ENCODE measurements around the gene FAM13A. TPM values are rescaled to one million over a fixed set of nuclear protein-coding genes. Genes with fewer than 3 reads are reported as not detected.
A peak's percentile ranks its signal among the peaks of the same experiment; 100 is the strongest.
"Not testable (repeated sequence)": the region's sequence is repeated elsewhere in the genome, so short reads cannot be mapped to it uniquely, and the experiment has no call there.

Gene FAM13A
- total and polyA plus RNA-seq, 2 experiments from 2014 or later: 19.3 to 44.2 TPM

DNA sequence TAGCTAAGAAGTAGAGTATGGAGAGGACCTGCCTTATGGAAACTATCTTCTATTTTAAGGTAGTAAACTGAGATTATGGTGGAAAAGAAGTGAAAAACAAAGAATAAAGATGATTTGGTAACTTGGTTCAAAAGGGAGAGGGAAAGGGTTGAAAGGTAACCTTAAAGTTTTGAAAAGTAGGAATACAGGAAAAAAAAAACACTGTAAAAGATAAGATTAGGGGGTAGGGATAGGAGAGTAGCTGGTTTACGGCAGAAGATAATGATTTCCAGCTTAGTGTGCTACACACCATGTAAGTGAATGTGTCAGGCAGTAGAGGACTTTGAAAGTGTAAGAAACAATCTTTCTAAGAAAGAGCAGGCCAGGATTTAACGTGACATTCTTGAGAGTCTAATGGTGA lies 35.3 kb downstream of the FAM13A start:
- peak; percentile 16 for DNase-seq (ENCODE audit: low spot score)
- peaks cover 16% of the 10 kb centered on the region for H3K4me1 ChIP-seq (ENCODE audit: insufficient read depth)
- no peak overlapping the region for H3K4me3 ChIP-seq
- peak overlapping the region; percentile 41 for H3K27ac ChIP-seq
- H3K9me3 ChIP-seq (ENCODE audit: low read depth): no peaks in the 10 kb centered on the region
- H3K4me2 ChIP-seq: peak overlapping the region; percentile 32
- no peaks in the 10 kb centered on the region for H3K27me3 ChIP-seq
- H3K9me2 ChIP-seq (replicated peaks; ENCODE audit: insufficient read depth): no peaks in the 10 kb centered on the region
- TF ChIP-seq, protein P1, sequence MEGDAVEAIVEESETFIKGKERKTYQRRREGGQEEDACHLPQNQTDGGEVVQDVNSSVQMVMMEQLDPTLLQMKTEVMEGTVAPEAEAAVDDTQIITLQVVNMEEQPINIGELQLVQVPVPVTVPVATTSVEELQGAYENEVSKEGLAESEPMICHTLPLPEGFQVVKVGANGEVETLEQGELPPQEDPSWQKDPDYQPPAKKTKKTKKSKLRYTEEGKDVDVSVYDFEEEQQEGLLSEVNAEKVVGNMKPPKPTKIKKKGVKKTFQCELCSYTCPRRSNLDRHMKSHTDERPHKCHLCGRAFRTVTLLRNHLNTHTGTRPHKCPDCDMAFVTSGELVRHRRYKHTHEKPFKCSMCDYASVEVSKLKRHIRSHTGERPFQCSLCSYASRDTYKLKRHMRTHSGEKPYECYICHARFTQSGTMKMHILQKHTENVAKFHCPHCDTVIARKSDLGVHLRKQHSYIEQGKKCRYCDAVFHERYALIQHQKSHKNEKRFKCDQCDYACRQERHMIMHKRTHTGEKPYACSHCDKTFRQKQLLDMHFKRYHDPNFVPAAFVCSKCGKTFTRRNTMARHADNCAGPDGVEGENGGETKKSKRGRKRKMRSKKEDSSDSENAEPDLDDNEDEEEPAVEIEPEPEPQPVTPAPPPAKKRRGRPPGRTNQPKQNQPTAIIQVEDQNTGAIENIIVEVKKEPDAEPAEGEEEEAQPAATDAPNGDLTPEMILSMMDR (IDR thresholded peaks at IDR 0.05; ENCODE audit: poor library complexity): no peak
- no peak for TF ChIP-seq EZH2 (IDR thresholded peaks at IDR 0.05; ENCODE audit: borderline replicate concordance)
- TF ChIP-seq EZH2phosphoT487 (IDR thresholded peaks at IDR 0.05; ENCODE audit: low read depth, severe bottlenecking, unreplicated experiment): no peak
- 13% methylated on average over 2 of the region's 2 CpGs for WGBS (ENCODE audit: low lambda C conversion rate, missing lambda C conversion rate)
- no peaks in the 10 kb centered on the region for H3K36me3 ChIP-seq (replicated peaks; ENCODE audit: insufficient read depth, low read depth)
- H2AFZ ChIP-seq: no peak overlapping the region
- H4K20me1 ChIP-seq (ENCODE audit: insufficient read depth, poor library complexity, severe bottlenecking): no peaks in the 10 kb centered on the region
- H3K79me2 ChIP-seq: peaks cover 3% of the 10 kb centered on the region

DNA sequence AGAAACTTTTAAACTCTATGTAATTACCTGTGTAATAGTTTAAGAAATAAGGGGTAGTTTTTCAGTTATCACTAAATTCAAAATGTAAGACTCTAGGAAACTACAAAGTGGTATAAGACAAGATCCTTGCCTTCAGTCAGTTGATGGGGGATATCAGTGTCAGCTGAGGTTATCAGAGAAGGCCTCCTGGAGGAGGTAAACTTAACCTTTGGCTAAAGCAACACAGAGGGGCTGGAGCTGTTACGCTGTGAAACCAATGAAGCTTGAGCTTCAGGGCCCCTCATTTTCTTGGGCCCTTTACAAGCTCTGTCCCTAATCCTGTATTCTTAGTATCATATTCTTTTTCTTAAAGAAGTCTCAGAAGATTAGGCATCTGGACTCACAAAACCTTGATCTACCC lies 35.9 kb downstream of the FAM13A start:
- peak overlapping the region; percentile 41 for H3K27ac ChIP-seq
- H3K27me3 ChIP-seq: no peaks in the 10 kb centered on the region
- no peaks in the 10 kb centered on the region for H3K9me2 ChIP-seq (replicated peaks; ENCODE audit: insufficient read depth)
- H4K20me1 ChIP-seq (ENCODE audit: insufficient read depth, poor library complexity, severe bottlenecking): no peaks in the 10 kb centered on the region
- H3K4me1 ChIP-seq (ENCODE audit: insufficient read depth): peaks cover 16% of the 10 kb centered on the region
- no peaks in the 10 kb centered on the region for H3K9me3 ChIP-seq (ENCODE audit: low read depth)
- WGBS (ENCODE audit: low lambda C conversion rate, missing lambda C conversion rate): 57% methylated on average over 1 of the region's 1 CpG
- peak overlapping the region; percentile 32 for H3K4me2 ChIP-seq
- no peaks in the 10 kb centered on the region for H3K36me3 ChIP-seq (replicated peaks; ENCODE audit: insufficient read depth, low read depth)
- peaks cover 3% of the 10 kb centered on the region for H3K79me2 ChIP-seq
- no peak overlapping the region for H3K4me3 ChIP-seq
- TF ChIP-seq EZH2phosphoT487 (IDR thresholded peaks at IDR 0.05; ENCODE audit: low read depth, severe bottlenecking, unreplicated experiment): no peak
- TF ChIP-seq EZH2 (IDR thresholded peaks at IDR 0.05; ENCODE audit: borderline replicate concordance): no peak
- TF ChIP-seq, protein P1 (IDR thresholded peaks at IDR 0.05; ENCODE audit: poor library complexity): no peak
- no peak for DNase-seq (ENCODE audit: low spot score)
- H2AFZ ChIP-seq: no peak overlapping the region

DNA sequence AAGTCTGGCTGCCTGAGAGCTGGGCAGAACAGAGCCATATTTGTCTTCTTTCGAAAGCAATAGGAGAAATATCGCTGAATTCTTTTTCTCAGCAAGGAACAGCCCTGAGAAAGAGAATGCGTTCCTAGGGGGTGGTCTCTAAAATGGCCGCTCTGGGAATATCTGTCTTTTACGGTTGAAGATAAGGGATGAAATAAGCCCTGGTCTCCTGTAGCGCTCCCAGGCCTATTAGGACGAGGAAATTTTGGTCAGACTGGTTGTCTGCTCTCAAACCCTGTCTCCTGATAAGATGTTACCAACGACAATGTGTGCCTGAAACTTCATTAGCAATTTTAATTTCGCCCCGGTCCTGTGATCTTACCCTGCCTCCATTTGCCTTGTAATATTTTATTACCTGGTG lies 42.1 kb downstream of the FAM13A start:
- not testable (repeated sequence) for H3K4me1 ChIP-seq (ENCODE audit: insufficient read depth); H3K27ac ChIP-seq; H3K9me2 ChIP-seq (replicated peaks; ENCODE audit: insufficient read depth); H3K4me3 ChIP-seq; H3K79me2 ChIP-seq; H3K36me3 ChIP-seq (replicated peaks; ENCODE audit: insufficient read depth, low read depth); H3K9me3 ChIP-seq (ENCODE audit: low read depth); H3K4me2 ChIP-seq; H3K27me3 ChIP-seq; DNase-seq (ENCODE audit: low spot score); H4K20me1 ChIP-seq (ENCODE audit: insufficient read depth, poor library complexity, severe bottlenecking); H2AFZ ChIP-seq
- WGBS (ENCODE audit: low lambda C conversion rate, missing lambda C conversion rate): 96% methylated on average over 10 of the region's 10 CpGs

DNA sequence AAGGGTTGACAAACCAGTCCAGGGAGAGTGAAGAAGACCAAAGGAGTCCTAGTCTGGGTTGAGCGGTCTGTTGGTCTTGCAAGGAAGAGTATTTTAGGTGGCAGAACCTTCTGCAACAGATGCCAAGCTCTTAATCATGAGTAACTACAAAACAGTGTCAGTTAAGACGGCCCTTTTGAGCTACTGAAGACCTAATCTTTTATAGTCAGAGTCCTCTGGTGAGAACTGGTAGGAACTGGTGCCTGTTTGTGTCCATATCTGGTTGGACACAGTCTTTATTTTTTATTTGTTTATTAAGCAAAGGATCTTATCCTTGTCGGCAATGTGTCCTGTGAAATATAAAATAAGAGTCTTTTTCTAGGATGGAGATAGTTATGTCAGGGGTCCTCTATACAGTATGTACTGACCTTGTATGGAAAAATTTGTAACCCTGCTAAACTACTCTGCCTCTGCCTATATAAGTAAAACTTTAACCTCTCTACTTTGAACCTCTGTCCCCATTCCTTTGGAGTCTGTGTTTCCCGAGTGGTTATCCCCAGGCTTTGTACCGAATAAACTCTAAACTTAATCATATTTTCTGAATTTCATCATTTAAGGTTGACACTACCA lies 47.1 kb downstream of the FAM13A start:
- 73% methylated on average over 5 of the region's 5 CpGs for WGBS (ENCODE audit: low lambda C conversion rate, missing lambda C conversion rate)
- H3K27ac ChIP-seq: peak overlapping the region; percentile 56
- peak overlapping the region; percentile 6 for H3K4me2 ChIP-seq
- no peak overlapping the region for H2AFZ ChIP-seq
- no peak for DNase-seq (ENCODE audit: low spot score)
- H3K79me2 ChIP-seq: peaks cover 5% of the 10 kb centered on the region
- no peaks in the 10 kb centered on the region for H3K9me2 ChIP-seq (replicated peaks; ENCODE audit: insufficient read depth)
- TF ChIP-seq EZH2 (IDR thresholded peaks at IDR 0.05; ENCODE audit: borderline replicate concordance) (no peak), EZH2phosphoT487 (IDR thresholded peaks at IDR 0.05; ENCODE audit: low read depth, severe bottlenecking, unreplicated experiment) (no peak)
- TF ChIP-seq, protein P1 (IDR thresholded peaks at IDR 0.05; ENCODE audit: poor library complexity): no peak
- H3K9me3 ChIP-seq (ENCODE audit: low read depth): no peaks in the 10 kb centered on the region
- no peak overlapping the region for H3K4me3 ChIP-seq
- H4K20me1 ChIP-seq (ENCODE audit: insufficient read depth, poor library complexity, severe bottlenecking): no peaks in the 10 kb centered on the region
- H3K27me3 ChIP-seq: no peaks in the 10 kb centered on the region
- no peaks in the 10 kb centered on the region for H3K36me3 ChIP-seq (replicated peaks; ENCODE audit: insufficient read depth, low read depth)
- peaks cover 6% of the 10 kb centered on the region for H3K4me1 ChIP-seq (ENCODE audit: insufficient read depth)

All from hepatocyte (in vitro differentiated cells).